Stimulated activated CD4-positive, alpha-beta T cell treated with anti-CD3 and anti-CD28 coated beads, Interleukin-4, amount 100 ng/mL, for 1 hour (primary cell): Measurements from ENCODE around the gene GPBP1L1.
"Not testable (repeated sequence)": the region's sequence is repeated elsewhere in the genome, so short reads cannot be mapped to it uniquely, and the experiment has no call there.

Experiments
- DNase-seq: peaks from one replicate; pipeline ENCODE4 v3.0.0-alpha.2; 2020

Gene GPBP1L1

GRCh38 chr1:45686288-45687013 is at the start of gene GPBP1L1:
TSS of gene GPBP1L1 (minus strand) at chr1:45686533. CDS start at chr1:45659087, 27,446 bp downstream.
- peak; percentile 97 for DNase-seq

GRCh38 chr1:45730780-45731319 is 44.5 kb upstream of the GPBP1L1 start:
- no peak for DNase-seq

GRCh38 chr1:45730075-45730779 is 43.9 kb upstream of the GPBP1L1 start:
- no peak for DNase-seq

GRCh38 chr1:45726007-45726406 is 39.7 kb upstream of the GPBP1L1 start:
- DNase-seq: not testable (repeated sequence)

GRCh38 chr1:45723248-45723930 is 37.1 kb upstream of the GPBP1L1 start:
- DNase-seq: no peak

- no peak for DNase-seq
Measured at GRCh38 chr1:45722809-45723208, 36.5 kb upstream of the GPBP1L1 start.

- no peak for DNase-seq
Measured at GRCh38 chr1:45721207-45721606, 34.9 kb upstream of the GPBP1L1 start.

GRCh38 chr1:45718289-45718688 is 32.0 kb upstream of the GPBP1L1 start:
- no peak for DNase-seq

GRCh38 chr1:45717386-45717785 is 31.1 kb upstream of the GPBP1L1 start:
- not testable (repeated sequence) for DNase-seq

GRCh38 chr1:45716700-45717099 is 30.4 kb upstream of the GPBP1L1 start:
- DNase-seq: no peak

GRCh38 chr1:45713711-45714110 is 27.4 kb upstream of the GPBP1L1 start:
- no peak for DNase-seq

GRCh38 chr1:45704637-45705036 is 18.3 kb upstream of the GPBP1L1 start:
- DNase-seq: no peak

- no peak for DNase-seq
Measured at GRCh38 chr1:45694823-45695222, 8.5 kb upstream of the GPBP1L1 start.

GRCh38 chr1:45693811-45694210 is 7.5 kb upstream of the GPBP1L1 start:
- DNase-seq: not testable (repeated sequence)

- peak; percentile 67 for DNase-seq
Measured at GRCh38 chr1:45687754-45688740, 1.7 kb upstream of the GPBP1L1 start, which contains the start of gene TMEM69. TSS of gene TMEM69 (plus strand) at chr1:45688181. CDS start at chr1:45691069, 2,888 bp downstream.

- peak; percentile 95 for DNase-seq
Measured at GRCh38 chr1:45687014-45687753, 851 bp upstream of the GPBP1L1 start.

- DNase-seq: peak; percentile 67
Measured at GRCh38 chr1:45686015-45686287, 382 bp downstream of the GPBP1L1 start.

- DNase-seq: no peak
Measured at GRCh38 chr1:45685308-45686014, 872 bp downstream of the GPBP1L1 start.

GRCh38 chr1:45684402-45684801 is 1.9 kb downstream of the GPBP1L1 start:
- no peak for DNase-seq

GRCh38 chr1:45682942-45683341 is 3.4 kb downstream of the GPBP1L1 start:
- no peak for DNase-seq

GRCh38 chr1:45679123-45679522 is 7.2 kb downstream of the GPBP1L1 start:
- DNase-seq: no peak
